C4-2B (cell line): ENCODE measurements around the gene DYNC2I2.

ENCODE experiments used
- CTCF ChIP-seq: fragments of 450-650 bp; conservative IDR thresholded peaks from 2 replicates; pipeline ENCODE4 v1.5.1; 2017; ENCODE audit warnings: mild to moderate bottlenecking
- ZFX ChIP-seq: fragments of 450-650 bp; IDR thresholded peaks from 2 replicates; pipeline ENCODE4 v1.6.1; 2017

- no peak for TF ChIP-seq CTCF
- no peak for TF ChIP-seq ZFX
Measured at GRCh38 chr9:128704356-128704670, 47.7 kb upstream of the DYNC2I2 start.
